Hepatocyte (in vitro differentiated cells): ENCODE measurements around the gene RPS6KC1.

Experiments
- EZH2 ChIP-seq: fragments of 200-600 bp; sonication (generic); IDR thresholded peaks from 2 replicates; pipeline ENCODE4 v1.6.1; 2016; ENCODE audit warnings: antibody characterized with exemption, mild to moderate bottlenecking, borderline replicate concordance
- EZH2phosphoT487 ChIP-seq: fragments of 200-600 bp; sonication (generic); IDR thresholded peaks from one replicate; pipeline ENCODE4 v1.6.1; 2018; ENCODE audit warnings: antibody characterized with exemption, mild to moderate bottlenecking, low read depth, moderate library complexity; ENCODE audit not compliant: unreplicated experiment, severe bottlenecking
- TF ChIP-seq, protein P1 (sequence below): fragments of 200-600 bp; sonication (generic); IDR thresholded peaks from 2 replicates; pipeline ENCODE4 v1.5.1; 2016; ENCODE audit warnings: antibody characterized with exemption, mild to moderate bottlenecking; ENCODE audit not compliant: poor library complexity

DNA sequence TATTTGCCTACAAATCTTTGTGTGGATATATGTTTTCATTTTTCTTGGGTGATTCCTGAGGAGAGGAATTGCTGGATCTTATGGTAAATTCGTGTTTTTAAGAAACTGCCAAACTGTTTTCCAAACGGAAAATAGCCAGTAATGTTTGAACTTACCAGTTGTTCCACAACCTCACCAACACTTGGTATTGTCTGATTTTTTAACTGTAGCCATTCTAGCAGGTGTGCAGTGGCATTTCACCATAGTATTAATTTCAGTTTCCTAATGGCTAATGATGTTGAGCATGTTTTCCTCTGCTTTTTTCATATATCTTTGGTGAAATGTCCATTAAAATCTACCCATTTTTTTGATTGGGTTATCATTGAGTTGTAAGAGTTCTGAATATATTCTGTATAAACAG, 56.6 kb downstream of the RPS6KC1 start:
- TF ChIP-seq, protein P1, sequence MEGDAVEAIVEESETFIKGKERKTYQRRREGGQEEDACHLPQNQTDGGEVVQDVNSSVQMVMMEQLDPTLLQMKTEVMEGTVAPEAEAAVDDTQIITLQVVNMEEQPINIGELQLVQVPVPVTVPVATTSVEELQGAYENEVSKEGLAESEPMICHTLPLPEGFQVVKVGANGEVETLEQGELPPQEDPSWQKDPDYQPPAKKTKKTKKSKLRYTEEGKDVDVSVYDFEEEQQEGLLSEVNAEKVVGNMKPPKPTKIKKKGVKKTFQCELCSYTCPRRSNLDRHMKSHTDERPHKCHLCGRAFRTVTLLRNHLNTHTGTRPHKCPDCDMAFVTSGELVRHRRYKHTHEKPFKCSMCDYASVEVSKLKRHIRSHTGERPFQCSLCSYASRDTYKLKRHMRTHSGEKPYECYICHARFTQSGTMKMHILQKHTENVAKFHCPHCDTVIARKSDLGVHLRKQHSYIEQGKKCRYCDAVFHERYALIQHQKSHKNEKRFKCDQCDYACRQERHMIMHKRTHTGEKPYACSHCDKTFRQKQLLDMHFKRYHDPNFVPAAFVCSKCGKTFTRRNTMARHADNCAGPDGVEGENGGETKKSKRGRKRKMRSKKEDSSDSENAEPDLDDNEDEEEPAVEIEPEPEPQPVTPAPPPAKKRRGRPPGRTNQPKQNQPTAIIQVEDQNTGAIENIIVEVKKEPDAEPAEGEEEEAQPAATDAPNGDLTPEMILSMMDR, result no peak
- TF ChIP-seq EZH2phosphoT487 (no peak), EZH2 (no peak)
